GM23248 (cell line): Measurements from ENCODE around the gene S100A16.

ENCODE experiments used
- EZH2 ChIP-seq: fragments of 200-600 bp; sonication (generic); IDR thresholded peaks from 2 replicates; pipeline ENCODE4 v1.6.1; 2018; ENCODE audit warnings: antibody characterized with exemption, mild to moderate bottlenecking; ENCODE audit not compliant: insufficient read depth, poor library complexity, severe bottlenecking
- EZH2phosphoT487 ChIP-seq: fragments of 200-600 bp; sonication (generic); IDR thresholded peaks from 2 replicates; pipeline ENCODE4 v1.6.1; 2018; ENCODE audit warnings: antibody characterized with exemption, moderate library complexity, mild to moderate bottlenecking, low read depth; ENCODE audit not compliant: insufficient read depth

DNA sequence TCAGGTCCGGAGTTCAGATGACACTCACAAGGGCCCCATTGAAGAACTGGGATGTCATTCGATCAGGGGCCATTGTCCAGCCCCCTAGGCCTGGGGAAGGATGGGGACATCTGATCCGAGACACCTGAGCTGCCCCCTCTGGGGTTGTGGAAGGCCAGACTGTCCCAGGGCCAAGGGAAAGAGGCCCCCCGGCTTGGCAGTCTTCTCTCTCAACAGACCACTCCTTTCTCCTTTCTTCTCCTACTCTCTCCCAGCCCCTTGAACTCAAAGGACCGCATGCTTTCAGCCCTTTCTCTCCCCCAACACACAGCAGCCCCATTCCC, 16.4 kb upstream of the S100A16 start:
- TF ChIP-seq EZH2phosphoT487 (no peak), EZH2 (no peak)
